Measurements from ENCODE around the gene MYT1. TPM values are rescaled to one million over a fixed set of nuclear protein-coding genes. Genes with fewer than 3 reads are reported as not detected.

Gene MYT1
- polyA plus RNA-seq, 3 donors: not detected

DNA sequence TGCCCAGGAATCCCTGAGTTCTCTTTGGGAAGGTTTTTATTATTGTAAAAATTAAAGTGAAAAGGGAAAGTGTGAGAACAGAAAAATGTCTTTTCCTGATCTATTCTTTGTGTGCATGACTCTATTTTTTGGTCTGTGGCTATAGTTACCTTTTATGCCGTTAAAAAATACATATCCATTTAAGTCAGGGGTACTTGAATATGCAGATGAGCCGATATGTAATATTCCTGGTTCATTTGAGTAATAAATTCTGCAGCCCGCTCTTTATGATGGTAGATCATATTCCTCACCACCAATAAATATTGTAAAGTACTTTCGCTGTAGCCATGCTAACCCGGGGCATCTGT is 503 bp upstream of the MYT1 start:
- H3K36me3 ChIP-seq (replicated peaks in 1 of 2; ENCODE audit: control insufficient read depth in 1 of 2, insufficient read depth in 2 of 2, low read length in 2 of 2): no peaks in the 10 kb centered on the region
- no peaks in the 10 kb centered on the region for H4K20me1 ChIP-seq (ENCODE audit: insufficient read depth, low read length)
- no peaks in the 10 kb centered on the region for H3K4me1 ChIP-seq (ENCODE audit: control insufficient read depth in 1 of 2, insufficient read depth in 2 of 2, low read length in 2 of 2)
- Mint-ChIP-seq H3K4me3 (no peak overlapping the region), H3K27ac (no peak overlapping the region), H3K9me3 (peaks cover 0 to 2% (median 0%) of the 10 kb centered on the region in 7 donors), H3K4me1 (no peaks in the 10 kb centered on the region), H3K27me3 (ENCODE audit: low read depth in 3 of 3) (peaks cover 22 to 39% (median 36%) of the 10 kb centered on the region in 3 donors), H3K36me3 (no peaks in the 10 kb centered on the region)
- no peak for DNase-seq
- H3K79me2 ChIP-seq (ENCODE audit: insufficient read depth, low read length): no peaks in the 10 kb centered on the region
- intact Hi-C loops (cut with micrococcal nuclease): no loop called here
- no peak overlapping the region for H3K4me2 ChIP-seq (replicated peaks; ENCODE audit: extremely low read depth, low read length, poor library complexity, severe bottlenecking)
- no peaks in the 10 kb centered on the region for H3K9me3 ChIP-seq (replicated peaks in 1 of 2; ENCODE audit: control insufficient read depth in 1 of 2, insufficient read depth in 1 of 2, low read length in 2 of 2)
- no peak overlapping the region for H3K4me3 ChIP-seq (replicated peaks in 1 of 3; ENCODE audit: low read depth in 2 of 3, low read length in 3 of 3)
- 67% methylated on average over 1 of the region's 5 CpGs for WGBS (ENCODE audit: insufficient coverage)
- TF ChIP-seq, protein P1, sequence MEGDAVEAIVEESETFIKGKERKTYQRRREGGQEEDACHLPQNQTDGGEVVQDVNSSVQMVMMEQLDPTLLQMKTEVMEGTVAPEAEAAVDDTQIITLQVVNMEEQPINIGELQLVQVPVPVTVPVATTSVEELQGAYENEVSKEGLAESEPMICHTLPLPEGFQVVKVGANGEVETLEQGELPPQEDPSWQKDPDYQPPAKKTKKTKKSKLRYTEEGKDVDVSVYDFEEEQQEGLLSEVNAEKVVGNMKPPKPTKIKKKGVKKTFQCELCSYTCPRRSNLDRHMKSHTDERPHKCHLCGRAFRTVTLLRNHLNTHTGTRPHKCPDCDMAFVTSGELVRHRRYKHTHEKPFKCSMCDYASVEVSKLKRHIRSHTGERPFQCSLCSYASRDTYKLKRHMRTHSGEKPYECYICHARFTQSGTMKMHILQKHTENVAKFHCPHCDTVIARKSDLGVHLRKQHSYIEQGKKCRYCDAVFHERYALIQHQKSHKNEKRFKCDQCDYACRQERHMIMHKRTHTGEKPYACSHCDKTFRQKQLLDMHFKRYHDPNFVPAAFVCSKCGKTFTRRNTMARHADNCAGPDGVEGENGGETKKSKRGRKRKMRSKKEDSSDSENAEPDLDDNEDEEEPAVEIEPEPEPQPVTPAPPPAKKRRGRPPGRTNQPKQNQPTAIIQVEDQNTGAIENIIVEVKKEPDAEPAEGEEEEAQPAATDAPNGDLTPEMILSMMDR (IDR thresholded peaks at IDR 0.05): no peak
- H3K27ac ChIP-seq (ENCODE audit: low read depth in 1 of 2, low read length in 2 of 2): no peak overlapping the region
- no peak overlapping the region for H2AFZ ChIP-seq (ENCODE audit: insufficient read depth, low read depth, low read length, poor library complexity, severe bottlenecking)
- H3K9ac ChIP-seq (ENCODE audit: insufficient read depth, low read length, poor library complexity, severe bottlenecking): no peak overlapping the region
- H3K27me3 ChIP-seq (ENCODE audit: control insufficient read depth in 2 of 2, insufficient read depth in 2 of 2, low read length in 2 of 2): peaks cover 0 to 32% of the 10 kb centered on the region in 2 donors

DNA sequence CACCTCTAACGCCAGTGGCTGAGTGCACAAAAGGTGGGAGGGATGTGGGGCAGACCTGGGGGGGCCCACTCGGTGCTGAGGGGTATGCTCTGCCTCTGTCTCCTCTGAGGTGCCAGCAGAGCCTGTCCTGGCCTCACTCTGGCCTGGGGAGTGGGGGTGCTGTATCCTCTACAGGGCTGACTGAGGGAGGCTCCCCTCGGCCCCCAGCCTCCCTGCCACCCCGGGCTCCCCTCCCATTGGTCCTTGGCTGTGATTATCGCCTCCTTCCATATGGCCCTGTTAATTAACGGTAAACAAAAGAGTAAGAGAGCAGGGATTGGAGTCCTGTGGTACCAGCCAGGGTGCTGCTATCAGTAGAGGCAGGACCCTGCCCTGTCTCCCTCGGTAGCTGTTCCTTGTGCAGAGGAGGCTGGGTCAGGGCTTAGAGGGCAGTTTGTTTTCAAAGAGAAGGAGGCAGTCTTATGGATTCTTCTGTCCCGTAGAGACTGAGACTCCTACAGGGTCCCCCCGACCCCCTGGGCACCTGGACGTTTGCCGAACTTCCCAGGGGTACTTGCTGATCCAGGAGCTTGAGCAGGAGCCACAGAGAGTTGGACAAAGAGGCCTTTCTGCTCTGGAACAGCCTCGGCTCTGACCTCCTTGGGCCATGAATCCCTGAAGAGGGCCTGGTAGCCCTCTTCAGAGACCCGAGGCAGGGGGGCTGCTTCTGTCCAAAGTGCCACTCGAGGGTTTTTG is 1.8 kb downstream of the MYT1 start:
- Histone ChIP-seq H3K27ac (ENCODE audit: low read depth in 1 of 2, low read length in 2 of 2) (no peak overlapping the region), H2AFZ (ENCODE audit: insufficient read depth, low read depth, low read length, poor library complexity, severe bottlenecking) (no peak overlapping the region), H3K27me3 (ENCODE audit: control insufficient read depth in 2 of 2, insufficient read depth in 2 of 2, low read length in 2 of 2) (peaks cover 0 to 23% of the 10 kb centered on the region in 2 donors), H4K20me1 (ENCODE audit: insufficient read depth, low read length) (no peaks in the 10 kb centered on the region), H3K36me3 (replicated peaks in 1 of 2; ENCODE audit: control insufficient read depth in 1 of 2, insufficient read depth in 2 of 2, low read length in 2 of 2) (no peaks in the 10 kb centered on the region), H3K9me3 (replicated peaks in 1 of 2; ENCODE audit: control insufficient read depth in 1 of 2, insufficient read depth in 1 of 2, low read length in 2 of 2) (no peaks in the 10 kb centered on the region), H3K4me2 (replicated peaks; ENCODE audit: extremely low read depth, low read length, poor library complexity, severe bottlenecking) (no peak overlapping the region), H3K4me1 (ENCODE audit: control insufficient read depth in 1 of 2, insufficient read depth in 2 of 2, low read length in 2 of 2) (no peaks in the 10 kb centered on the region), H3K9ac (ENCODE audit: insufficient read depth, low read length, poor library complexity, severe bottlenecking) (no peak overlapping the region), H3K79me2 (ENCODE audit: insufficient read depth, low read length) (no peaks in the 10 kb centered on the region), H3K4me3 (replicated peaks in 1 of 3; ENCODE audit: low read depth in 2 of 3, low read length in 3 of 3) (no peak overlapping the region)
- TF ChIP-seq, protein P1 (IDR thresholded peaks at IDR 0.05): no peak
- no peak overlapping the region for H3K4me3 Mint-ChIP-seq
- H3K4me1 Mint-ChIP-seq: no peaks in the 10 kb centered on the region
- DNase-seq: no peak
- H3K36me3 Mint-ChIP-seq: no peaks in the 10 kb centered on the region
- WGBS (ENCODE audit: insufficient coverage): 89% methylated on average over 12 of the region's 14 CpGs
- H3K27ac Mint-ChIP-seq: no peak overlapping the region
- H3K9me3 Mint-ChIP-seq: no peaks in the 10 kb centered on the region
- peaks cover 17 to 31% (median 26%) of the 10 kb centered on the region in 3 donors for H3K27me3 Mint-ChIP-seq (ENCODE audit: low read depth in 3 of 3)
- intact Hi-C loops (cut with micrococcal nuclease): no loop called here

All from CD14-positive monocyte (primary cell).